Stimulated activated CD4-positive, alpha-beta T cell treated with anti-CD3 and anti-CD28 coated beads, Interleukin-15, amount 100 ng/mL, for 1 hour (primary cell): ENCODE results near the gene HSPG2.

Experiments
- DNase-seq, 2 donors: peaks; one replicate each; pipeline ENCODE4 v3.0.0-alpha.2; 2020; ENCODE audit warnings: low read depth in 1 of 2, low spot score in 1 of 2

The HSPG2 gene

GRCh38 chr1:21849909-21850576, 87.1 kb downstream of the HSPG2 start:
- DNase-seq, result no peak

- DNase-seq, result no peak
Measured at GRCh38 chr1:21848524-21849174, 88.5 kb downstream of the HSPG2 start.

- no peak for DNase-seq
Measured at GRCh38 chr1:21847223-21848205, 89.6 kb downstream of the HSPG2 start.

GRCh38 chr1:21845646-21846641, 91.2 kb downstream of the HSPG2 start:
- DNase-seq, result no peak

- DNase-seq, result no peak
Measured at GRCh38 chr1:21843996-21844395, 93.1 kb downstream of the HSPG2 start.

GRCh38 chr1:21843208-21843607, 93.9 kb downstream of the HSPG2 start:
- DNase-seq, result no peak

GRCh38 chr1:21842606-21843162, 94.4 kb downstream of the HSPG2 start:
- no peak for DNase-seq

- no peak for DNase-seq
Measured at GRCh38 chr1:21841852-21842466, 95.2 kb downstream of the HSPG2 start.

- DNase-seq, result no peak
Measured at GRCh38 chr1:21840981-21841380, 96.1 kb downstream of the HSPG2 start.

GRCh38 chr1:21839337-21840037, 97.6 kb downstream of the HSPG2 start:
- DNase-seq, result no peak

GRCh38 chr1:21838359-21839157, 98.6 kb downstream of the HSPG2 start:
- no peak for DNase-seq

- DNase-seq, result no peak
Measured at GRCh38 chr1:21837476-21837875, 99.6 kb downstream of the HSPG2 start.

GRCh38 chr1:21836729-21837128, 100.4 kb downstream of the HSPG2 start:
- no peak for DNase-seq

GRCh38 chr1:21836010-21836409, 101.1 kb downstream of the HSPG2 start:
- DNase-seq, result no peak

GRCh38 chr1:21834666-21835065, 102.4 kb downstream of the HSPG2 start:
- no peak for DNase-seq

GRCh38 chr1:21834094-21834493, 103.0 kb downstream of the HSPG2 start:
- DNase-seq, result no peak

- DNase-seq, result no peak
Measured at GRCh38 chr1:21833392-21833976, 103.6 kb downstream of the HSPG2 start.

- no peak for DNase-seq
Measured at GRCh38 chr1:21831454-21831970, 105.6 kb downstream of the HSPG2 start.
